Measurements from ENCODE around the gene TPR. TPM values are rescaled to one million over a fixed set of nuclear protein-coding genes. Genes with fewer than 3 reads are reported as not detected.

The TPR gene
- total and polyA plus RNA-seq, 2 of the 8 experiments (the other 6 are each of a cell fraction or from before 2014, with no cell fraction given): 57.1 to 102 TPM

- no peak for TF ChIP-seq BCL11A (IDR thresholded peaks at IDR 0.05; ENCODE audit: low read depth in 2 of 2, low read length in 2 of 2)
These were observed 49.8 kb downstream of the TPR start (continued) for GRCh38 chr1:186325239-186325638.
